EH (cell line): Measurements from ENCODE around the gene SRM.
"Not testable (repeated sequence)": the region's sequence is repeated elsewhere in the genome, so short reads cannot be mapped to it uniquely, and the experiment has no call there.

Experiments used
- DNase-seq: peaks from one replicate; pipeline ENCODE4 v3.0.0-alpha.2; 2015; ENCODE audit warnings: low read depth

The SRM gene

DNA sequence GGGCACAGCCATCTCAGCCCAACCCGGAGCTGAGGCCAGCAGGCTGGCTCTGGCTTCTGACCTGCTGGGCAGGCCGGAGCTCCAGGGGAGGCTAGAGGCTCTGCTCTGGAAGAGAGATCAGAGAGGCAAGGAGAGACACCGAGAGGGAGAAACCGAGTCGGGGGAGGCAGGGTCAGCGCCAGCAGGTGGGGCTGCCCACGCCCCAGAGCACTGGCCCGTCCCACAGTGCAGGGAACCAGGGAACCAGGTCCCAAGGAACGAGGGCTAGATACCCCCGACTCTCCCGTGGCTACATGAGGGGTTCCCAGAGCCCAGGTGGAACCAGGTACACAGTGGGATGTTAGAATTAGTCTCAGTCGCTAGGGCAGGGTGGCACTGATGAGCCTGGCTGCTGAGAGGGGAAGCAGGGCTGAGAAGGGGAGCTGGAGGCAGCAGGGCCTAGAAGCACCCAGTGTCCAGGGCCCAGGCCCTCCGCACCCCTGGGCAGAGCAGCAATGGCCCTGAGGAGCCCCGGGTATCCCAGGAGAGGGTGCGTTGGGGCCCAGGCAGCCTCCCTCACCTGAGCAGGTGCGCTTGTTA, 14.9 kb downstream of the SRM start:
- no peak for DNase-seq

GRCh38 chr1:11044086-11044848, 15.6 kb downstream of the SRM start:
- DNase-seq: no peak

DNA sequence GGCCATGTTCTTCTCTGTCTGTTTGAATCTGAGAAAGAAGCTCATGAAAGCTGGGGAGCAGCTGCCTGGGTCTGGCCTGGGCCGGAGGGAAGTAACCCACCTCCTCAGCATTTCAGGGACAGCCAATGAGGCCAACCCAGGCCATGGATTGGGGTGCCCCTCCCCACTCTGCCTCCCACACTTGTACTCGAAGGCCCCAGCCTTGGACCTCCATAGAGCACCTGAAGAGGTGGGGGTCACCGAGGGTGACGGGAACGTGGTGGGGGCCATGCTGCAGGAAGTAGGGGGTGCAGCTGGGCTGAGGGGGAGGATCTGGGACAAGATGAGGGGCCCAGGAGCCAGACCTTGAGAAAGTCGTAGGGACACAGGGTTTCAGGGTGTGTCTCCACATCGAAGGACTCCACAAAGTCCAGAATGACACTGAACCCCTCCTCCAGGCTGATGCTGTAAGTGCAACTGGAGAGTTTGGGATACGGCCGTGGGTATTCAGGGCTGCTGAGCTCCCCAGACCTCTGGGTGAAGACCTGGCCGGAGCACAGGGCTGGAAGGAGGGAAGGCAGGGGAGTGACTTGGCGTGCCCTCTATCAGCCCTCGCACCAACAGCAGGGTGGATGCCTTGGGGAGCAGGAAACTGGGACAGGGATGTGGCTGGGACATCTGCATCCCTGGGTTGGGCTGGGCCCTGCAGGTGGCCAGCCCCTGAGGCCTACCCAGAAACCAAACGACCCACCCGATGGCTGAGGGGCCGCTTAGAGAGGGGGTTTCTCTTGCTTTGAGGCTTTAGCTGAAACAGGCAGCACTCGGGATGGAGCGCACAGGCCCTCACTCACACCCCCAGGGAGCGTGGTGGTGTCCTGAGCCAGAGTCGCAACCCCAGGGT, 16.6 kb downstream of the SRM start:
- DNase-seq: no peak

DNA sequence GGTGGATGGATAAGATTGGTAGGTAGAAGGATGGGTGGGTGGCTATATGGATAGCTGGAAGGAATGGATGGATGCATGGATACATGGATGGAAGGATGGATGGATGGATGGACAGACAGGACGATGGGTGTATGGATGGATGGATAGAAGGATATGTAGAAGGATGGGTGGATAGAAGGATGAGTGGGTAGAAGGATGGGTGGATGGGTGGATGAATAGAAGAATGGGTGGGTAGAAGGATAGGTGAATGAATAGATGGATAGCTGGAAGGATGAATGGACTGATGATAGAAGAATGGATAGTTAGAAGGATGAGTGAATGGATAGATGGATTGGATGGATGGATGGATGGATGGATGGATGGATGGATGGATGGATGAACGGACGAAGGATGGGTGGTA, 17.8 kb downstream of the SRM start:
- no peak for DNase-seq

GRCh38 chr1:11041048-11041447, 18.8 kb downstream of the SRM start:
- no peak for DNase-seq

- not testable (repeated sequence) for DNase-seq
Measured at GRCh38 chr1:11040105-11040429, 19.8 kb downstream of the SRM start.

GRCh38 chr1:11039351-11040104, 20.3 kb downstream of the SRM start:
- DNase-seq: no peak

DNA sequence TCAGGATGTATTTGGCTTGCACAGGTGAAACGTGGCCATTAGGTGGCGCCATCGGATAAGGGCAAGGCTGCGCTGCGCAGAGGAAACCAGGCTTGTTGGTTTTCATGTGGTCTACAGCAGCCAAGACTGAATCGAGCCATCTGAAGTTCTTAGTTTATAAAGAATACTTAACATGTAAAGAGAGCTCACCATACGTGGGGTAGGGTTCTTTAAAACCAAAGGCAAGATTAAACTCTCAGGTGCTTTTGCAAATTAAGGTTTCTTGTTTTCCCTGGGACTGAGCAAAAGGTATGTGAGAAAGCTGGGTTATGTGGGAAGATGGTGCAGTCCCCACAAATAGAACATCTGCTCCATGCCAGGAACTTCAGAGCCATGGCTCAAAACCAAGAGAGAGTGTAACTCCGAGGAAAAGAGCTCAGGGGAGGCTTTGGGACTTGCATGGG, 22.1 kb downstream of the SRM start:
- DNase-seq: peak; percentile 82

DNA sequence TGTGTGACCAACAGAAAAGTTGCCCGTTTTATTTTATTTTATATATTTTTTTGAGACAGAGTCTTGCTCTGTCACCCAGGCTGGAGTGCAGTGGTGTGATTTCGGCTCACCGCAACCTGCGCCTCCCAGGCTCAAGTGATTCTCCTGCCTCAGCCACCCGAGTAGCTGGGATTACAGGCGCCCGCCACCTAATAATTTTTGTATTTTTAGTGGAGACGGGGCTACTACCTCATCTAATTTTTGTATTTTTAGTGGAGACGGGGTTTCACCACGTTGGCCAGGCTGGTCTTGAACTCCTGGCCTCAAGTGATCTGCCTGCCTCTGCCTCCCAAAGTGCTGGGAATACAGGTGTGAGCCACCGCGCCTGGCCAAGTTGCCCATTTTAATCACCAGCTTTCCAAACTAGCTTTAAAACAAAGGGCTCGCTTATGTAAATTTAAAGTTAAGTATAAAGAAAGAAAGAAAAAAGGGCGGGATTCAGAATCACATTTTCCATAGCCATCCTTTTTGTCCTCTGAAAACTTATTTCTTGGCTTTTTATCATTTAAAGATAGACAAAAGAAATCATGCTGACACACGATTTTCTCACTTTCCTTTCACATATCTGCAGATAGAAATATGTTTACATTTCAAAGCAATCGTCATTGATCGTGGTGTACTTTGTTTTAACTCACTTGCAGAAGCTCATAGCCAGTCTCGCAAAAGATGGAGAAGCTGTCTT, 22.6 kb downstream of the SRM start:
- not testable (repeated sequence) for DNase-seq

GRCh38 chr1:11031624-11032262, 28.1 kb downstream of the SRM start:
- no peak for DNase-seq

DNA sequence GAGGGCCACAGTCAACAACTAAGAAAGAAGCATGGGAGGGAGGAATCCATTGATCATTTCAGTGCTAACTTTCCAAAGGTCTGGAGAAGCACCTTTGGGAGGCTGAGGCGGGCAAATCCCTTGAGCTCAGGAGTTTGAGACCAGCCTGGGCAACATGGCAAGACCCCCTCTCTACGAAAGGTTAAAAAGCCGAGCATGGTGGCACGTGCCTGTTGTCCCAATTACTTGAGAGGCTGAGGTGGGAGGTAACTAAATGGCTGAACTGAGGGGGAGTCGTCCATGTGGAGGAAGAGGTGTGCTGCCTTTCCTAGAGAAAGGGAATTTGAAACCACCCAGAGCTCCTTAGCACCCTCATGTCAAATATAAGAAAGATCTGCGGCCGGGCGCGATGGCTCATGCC, 29.0 kb downstream of the SRM start:
- no peak for DNase-seq

DNA sequence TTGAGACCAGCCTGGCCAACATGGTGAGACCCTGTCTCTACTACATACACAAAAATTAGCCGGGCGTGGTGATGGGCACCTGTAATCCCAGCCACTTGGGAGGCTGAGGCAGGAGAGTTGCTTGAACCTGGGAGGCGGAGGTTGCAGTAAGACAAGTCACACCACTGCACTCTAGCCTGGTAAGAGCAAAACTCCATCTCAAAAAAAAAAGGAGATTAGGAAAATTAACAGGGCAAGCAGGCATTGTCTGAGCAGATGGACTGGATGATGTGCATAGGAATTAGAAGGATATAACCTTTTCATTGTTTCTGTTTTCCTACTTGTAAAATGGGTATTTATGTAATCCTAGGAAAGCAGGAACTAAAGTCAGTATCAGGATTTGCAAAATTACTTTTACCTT, 31.8 kb downstream of the SRM start:
- DNase-seq: no peak

GRCh38 chr1:11027316-11027715, 32.5 kb downstream of the SRM start:
- DNase-seq: no peak

GRCh38 chr1:11026903-11027302, 32.9 kb downstream of the SRM start:
- no peak for DNase-seq

DNA sequence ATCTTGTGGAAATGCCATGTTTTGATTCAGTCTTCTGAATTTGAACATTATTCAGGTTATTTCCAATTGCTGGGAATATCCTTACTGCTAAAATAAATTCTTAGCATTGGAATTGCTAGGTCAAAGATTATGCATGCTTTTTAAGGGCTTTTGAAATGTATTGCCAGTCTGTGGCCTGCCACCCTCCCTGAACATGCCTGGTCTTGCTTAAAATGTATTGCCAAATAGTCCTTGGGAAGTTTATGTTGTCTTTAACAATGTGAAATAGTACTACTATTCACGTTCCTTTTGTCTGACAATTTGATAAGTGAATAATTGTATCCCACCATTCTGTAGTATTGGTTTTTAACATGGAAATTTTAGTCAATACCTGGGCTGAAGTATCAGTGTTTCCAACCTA, 33.8 kb downstream of the SRM start:
- DNase-seq: no peak

DNA sequence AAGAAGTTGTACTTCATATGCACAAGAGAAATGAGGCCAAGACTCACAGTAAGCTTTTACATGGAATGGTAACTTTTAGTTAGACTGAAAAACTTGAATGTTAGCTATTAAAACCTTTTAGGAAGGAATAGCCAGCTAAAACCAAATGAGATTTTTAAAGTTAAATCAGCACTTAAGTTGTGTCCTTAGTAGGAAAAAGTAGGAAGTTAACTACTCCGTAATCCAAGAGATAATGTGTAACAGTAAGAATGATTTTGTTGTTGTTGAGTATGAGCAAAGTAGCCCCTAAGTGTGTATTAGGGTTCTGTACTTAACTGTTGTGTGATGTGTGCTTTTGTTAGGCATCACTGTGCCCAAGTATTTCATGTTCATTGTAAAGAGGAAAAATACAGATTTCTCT, 34.2 kb downstream of the SRM start:
- DNase-seq: no peak

GRCh38 chr1:11024874-11025203, 35.0 kb downstream of the SRM start:
- DNase-seq: no peak

DNA sequence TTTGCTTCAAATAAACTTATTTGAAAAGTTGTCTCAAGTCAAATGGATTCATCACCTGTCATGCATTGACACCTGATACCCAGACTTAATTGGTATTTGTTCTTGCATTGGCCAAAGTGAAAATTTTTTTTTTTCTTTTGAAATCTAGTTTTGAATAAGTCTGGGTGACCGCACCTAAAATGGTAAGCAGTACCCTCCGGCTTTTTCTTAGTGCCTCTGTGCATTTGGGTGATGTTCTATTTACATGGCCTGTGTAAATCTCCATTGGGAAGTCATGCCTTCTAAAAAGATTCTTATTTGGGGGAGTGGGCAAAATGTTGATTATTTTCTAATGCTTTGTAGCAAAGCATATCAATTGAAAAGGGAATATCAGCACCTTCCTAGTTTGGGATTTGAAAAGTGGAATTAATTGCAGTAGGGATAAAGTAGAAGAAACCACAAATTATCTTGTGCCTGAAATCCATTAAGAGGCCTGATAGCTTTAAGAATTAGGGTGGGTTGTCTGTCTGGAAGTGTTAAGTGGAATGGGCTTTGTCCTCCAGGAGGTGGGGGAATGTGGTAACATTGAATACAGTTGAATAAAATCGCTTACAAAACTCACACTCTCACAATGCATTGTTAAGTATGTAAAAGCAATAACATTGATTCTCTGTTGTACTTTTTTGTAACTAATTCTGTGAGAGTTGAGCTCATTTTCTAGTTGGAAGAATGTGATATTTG, 35.5 kb downstream of the SRM start:
- DNase-seq: no peak

DNA sequence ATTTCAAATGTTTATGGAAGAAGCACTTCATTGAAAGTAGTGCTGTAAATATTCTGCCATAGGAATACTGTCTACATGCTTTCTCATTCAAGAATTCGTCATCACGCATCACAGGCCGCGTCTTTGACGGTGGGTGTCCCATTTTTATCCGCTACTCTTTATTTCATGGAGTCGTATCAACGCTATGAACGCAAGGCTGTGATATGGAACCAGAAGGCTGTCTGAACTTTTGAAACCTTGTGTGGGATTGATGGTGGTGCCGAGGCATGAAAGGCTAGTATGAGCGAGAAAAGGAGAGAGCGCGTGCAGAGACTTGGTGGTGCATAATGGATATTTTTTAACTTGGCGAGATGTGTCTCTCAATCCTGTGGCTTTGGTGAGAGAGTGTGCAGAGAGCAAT, 36.6 kb downstream of the SRM start:
- no peak for DNase-seq

DNA sequence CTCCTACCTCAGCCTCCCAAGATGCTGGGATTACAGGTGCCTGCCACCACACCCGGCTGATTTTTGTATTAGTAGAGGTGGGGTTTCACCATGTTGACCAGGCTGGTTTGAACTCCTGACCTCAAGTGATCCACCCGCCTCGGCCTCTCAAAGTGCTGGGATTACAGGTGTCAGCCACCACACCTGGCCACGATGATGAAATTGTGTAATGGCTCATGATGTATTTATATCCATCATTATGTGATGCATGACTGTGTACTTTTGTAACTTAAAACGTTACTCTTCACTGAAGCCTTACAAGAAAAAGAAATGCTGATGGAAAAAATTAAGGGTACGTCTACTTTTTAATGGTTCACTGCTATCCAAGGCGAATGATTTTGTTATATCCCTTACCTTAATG, 39.8 kb downstream of the SRM start:
- DNase-seq: no peak

DNA sequence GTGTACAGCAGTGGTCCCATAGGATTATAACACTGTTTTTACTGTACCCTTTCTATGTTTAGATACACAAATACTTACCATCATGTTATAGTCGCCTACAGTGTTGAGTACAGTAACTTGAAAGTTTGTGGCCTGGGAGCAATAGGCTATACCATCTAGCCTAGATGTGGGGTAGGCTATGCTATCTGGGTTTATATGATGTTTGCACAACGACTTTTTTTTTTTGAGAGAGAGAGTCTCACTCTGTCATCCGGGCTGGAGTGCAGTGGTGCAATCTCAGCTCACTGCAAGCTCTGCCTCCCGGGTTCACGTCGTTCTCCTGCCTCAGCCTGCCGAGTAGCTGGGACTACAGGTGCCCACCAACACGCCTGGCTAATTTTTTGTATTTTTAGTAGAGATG, 40.5 kb downstream of the SRM start:
- DNase-seq: not testable (repeated sequence)
